T-helper 17 cell (primary cell): ENCODE measurements around the gene COL6A2. TPM values are rescaled to one million over a fixed set of nuclear protein-coding genes. Genes with fewer than 3 reads are reported as not detected.
"Not testable (repeated sequence)": the region's sequence is repeated elsewhere in the genome, so short reads cannot be mapped to it uniquely, and the experiment has no call there.

Source experiments
- ATAC-seq: fragments of 150-1000 bp; cut with Tn5 transposase; 2 replicates; pipeline ENCODE4 v1.10.0; 2021; ENCODE audit warnings: mild to moderate bottlenecking, moderate library complexity
- DNase-seq, 3 donors: peaks; one replicate each; pipeline versions ENCODE4 v3.0.0 to v3.0.0-alpha.2; 2020 to 2021
- H3K9me3 ChIP-seq: one replicate; pipeline ENCODE4 v1.7.0; 2013; ENCODE audit warnings: low read length, mild to moderate bottlenecking; ENCODE audit not compliant: control insufficient read depth, poor library complexity, severe bottlenecking
- H3K27ac Mint-ChIP-seq: one replicate; pipeline ENCODE4 v1.8.0; 2022; ENCODE audit warnings: mild to moderate bottlenecking, moderate library complexity, mixed read lengths
- H3K27me3 Mint-ChIP-seq: one replicate; pipeline ENCODE4 v1.8.0; 2022; ENCODE audit warnings: mixed read lengths
- H3K36me3 Mint-ChIP-seq: one replicate; pipeline ENCODE4 v1.8.0; 2022; ENCODE audit warnings: low read depth, mixed read lengths
- H3K4me1 Mint-ChIP-seq: one replicate; pipeline ENCODE4 v1.8.0; 2022; ENCODE audit warnings: mild to moderate bottlenecking, mixed read lengths
- H3K4me3 Mint-ChIP-seq: one replicate; pipeline ENCODE4 v1.8.0; 2022; ENCODE audit warnings: mild to moderate bottlenecking, moderate library complexity, mixed read lengths
- total RNA-seq, 4 donors: library from RNA in 2 of 4; stranded (reverse) in 2 of 4; gene quantifications; one replicate each; pipeline ENCODE4 v1.2.3 and lab custom pipeline; 2022 to 2026

Gene COL6A2
- total RNA-seq, 2 donors from 2014 or later, result 15.1 to 19.8 TPM

DNA sequence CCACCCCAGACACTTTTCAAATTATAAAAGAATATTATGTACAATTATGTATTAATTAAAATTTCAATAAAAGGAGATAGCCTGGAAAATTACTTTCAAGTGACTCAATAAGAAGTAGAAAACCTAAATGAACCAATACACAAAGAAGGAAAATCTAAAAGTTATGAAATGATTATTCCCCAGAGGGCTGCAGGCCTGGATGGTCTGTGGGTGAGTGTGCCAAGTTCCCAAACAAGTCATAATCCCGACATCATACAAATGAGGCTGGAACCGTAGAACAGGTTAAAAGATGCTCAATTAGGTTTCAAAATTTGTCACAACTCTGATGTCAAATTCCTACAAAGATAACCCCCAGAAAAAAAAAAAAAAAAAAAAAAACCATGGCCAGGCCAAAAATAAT, 73.7 kb downstream of the COL6A2 start:
- H3K36me3 Mint-ChIP-seq, result peaks cover 3% of the 10 kb centered on the region
- ATAC-seq, result no peak

DNA sequence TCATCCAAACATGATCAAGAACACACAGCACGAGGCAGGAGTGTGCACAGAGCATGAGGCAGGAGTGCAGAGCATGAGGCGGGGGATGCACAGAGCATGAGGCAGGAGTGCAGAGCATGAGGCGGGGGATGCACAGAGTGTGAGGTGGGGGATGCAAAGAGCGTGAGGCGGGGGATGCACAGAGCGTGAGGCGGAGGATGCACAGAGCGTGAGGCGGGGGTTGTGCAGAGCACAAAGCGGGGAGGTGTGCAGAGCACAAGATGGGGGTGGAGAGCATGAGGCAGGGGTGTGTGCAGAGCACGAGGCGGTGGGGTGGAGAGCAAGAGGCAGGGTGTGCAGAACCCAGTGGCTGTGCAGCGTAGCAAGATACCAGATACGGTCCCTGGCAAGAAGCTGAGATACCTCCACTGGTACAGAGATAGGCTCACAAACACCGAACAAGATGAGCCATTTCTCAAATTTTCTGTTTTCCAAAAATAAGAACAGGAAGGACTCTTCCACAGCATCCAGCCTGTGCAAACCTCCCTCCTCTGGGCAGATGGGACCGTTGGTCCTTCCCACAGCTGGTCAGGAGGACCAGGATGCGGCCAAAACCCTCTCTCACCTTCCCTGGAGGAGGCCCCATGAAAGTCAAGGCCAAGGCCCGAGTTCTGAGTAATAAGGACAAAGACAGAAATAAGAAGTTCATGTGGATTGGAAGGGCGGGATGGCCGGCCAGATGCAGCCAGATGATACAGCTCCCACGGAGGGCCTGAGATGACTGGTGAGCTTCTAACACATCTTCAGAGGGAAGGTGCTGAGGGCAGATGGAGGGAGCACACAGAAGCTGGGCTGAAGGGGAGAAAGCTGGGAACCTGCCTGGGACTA, 74.3 kb downstream of the COL6A2 start:
- ATAC-seq (no peak), DNase-seq (no peak)
- Mint-ChIP-seq H3K4me1 (no peaks in the 10 kb centered on the region), H3K36me3 (peaks cover 3% of the 10 kb centered on the region), H3K4me3 (no peak overlapping the region), H3K27ac (no peak overlapping the region), H3K27me3 (no peaks in the 10 kb centered on the region)
- no peaks in the 10 kb centered on the region for H3K9me3 ChIP-seq

More for the DNA sequence above, 73.7 kb downstream of the COL6A2 start:
- H3K4me1 Mint-ChIP-seq, result no peaks in the 10 kb centered on the region
- H3K27ac Mint-ChIP-seq, result no peak overlapping the region
- H3K9me3 ChIP-seq, result no peaks in the 10 kb centered on the region
- no peaks in the 10 kb centered on the region for H3K27me3 Mint-ChIP-seq
- no peak for DNase-seq
- H3K4me3 Mint-ChIP-seq, result no peak overlapping the region

DNA sequence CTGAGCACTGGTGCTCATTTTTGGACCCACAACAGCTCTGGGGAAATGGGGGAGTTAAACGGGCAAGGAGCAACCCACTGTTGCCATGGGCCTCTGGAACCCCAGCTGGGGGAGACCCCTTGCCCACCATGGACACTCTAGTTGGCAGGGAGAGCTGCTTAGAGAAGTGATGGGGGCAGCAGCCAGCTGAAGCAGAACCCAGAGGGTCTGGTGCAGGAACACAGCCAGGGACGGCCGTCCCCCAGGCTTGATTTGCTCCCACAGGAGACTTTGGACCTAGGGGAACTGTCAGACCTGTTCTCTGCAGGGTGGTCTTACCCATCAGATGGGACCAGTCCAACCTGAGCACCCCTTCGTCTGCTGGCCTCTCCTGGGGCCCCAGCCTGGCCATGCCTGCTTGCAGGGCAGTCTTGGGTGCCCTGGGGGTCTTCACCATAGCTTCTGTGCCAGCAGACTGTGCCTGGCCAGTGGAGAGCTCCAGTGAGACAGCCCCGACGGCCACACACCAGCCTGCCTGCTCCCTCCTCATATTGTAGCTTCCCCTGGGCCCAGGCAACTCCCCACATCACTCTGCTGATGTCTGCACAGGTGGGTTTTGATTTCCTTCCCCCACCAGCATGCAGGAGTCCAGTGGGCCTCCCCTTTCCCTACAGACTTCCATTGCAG, 75.1 kb downstream of the COL6A2 start:
- Mint-ChIP-seq H3K27me3 (no peaks in the 10 kb centered on the region), H3K4me1 (no peaks in the 10 kb centered on the region), H3K36me3 (peaks cover 3% of the 10 kb centered on the region), H3K4me3 (no peak overlapping the region), H3K27ac (no peak overlapping the region)
- DNase-seq (no peak), ATAC-seq (no peak)
- H3K9me3 ChIP-seq, result no peaks in the 10 kb centered on the region

DNA sequence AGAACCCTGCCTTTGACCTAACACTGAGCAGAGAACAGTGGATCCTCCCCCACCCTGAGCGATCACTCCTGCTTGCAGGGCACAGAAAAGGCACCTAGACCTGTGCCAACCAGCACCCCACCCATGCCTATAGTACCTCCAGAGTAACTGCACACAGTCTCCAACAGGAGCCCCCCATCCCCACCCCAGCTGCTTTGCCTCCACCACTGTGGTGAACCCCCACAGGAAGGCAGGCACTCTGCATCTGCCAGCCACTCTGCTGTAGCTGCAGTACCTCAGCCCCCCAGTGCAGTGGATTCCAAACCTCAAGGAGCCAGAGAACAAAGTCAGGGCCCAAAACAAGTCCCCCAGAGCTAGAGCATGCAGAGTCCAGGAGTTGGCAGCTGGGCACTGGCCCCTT, 75.7 kb downstream of the COL6A2 start:
- H3K27me3 Mint-ChIP-seq, result no peaks in the 10 kb centered on the region
- ATAC-seq (no peak), DNase-seq (no peak)
- no peak overlapping the region for H3K27ac Mint-ChIP-seq
- H3K4me1 Mint-ChIP-seq, result no peaks in the 10 kb centered on the region
- no peak overlapping the region for H3K4me3 Mint-ChIP-seq
- H3K9me3 ChIP-seq, result no peaks in the 10 kb centered on the region
- H3K36me3 Mint-ChIP-seq, result peaks cover 3% of the 10 kb centered on the region

DNA sequence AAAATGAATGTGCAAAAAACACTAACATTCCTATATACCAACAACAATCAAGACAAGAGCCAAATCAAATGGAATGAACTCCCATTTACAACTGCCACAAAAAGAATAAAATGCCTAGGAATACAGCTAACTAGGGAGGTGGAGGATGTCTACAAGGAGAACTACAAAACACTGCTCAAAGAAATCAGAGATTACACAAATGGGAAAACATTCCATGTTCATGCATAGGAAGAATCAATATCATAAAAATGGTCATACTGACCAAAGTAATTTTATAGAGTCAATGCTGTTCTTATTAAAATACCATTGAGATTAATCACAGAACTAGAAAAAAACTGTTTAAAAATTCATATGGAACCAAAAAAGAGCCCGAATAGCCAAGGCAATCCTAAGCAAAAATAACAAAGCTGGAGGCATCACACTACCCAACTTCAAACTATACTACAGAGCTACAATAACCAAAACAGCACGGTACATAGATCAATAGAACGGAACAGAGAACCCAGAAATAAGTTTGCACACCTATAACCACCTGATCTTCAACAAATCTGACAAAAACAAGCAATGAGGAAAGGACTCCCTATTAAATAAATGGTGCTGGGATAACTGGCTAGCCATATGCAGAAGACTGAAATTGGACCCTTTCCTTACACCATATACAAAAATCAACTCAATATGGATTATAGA, 78.7 kb downstream of the COL6A2 start:
- not testable (repeated sequence) for H3K36me3 Mint-ChIP-seq, H3K9me3 ChIP-seq, H3K27me3 Mint-ChIP-seq, H3K4me1 Mint-ChIP-seq, ATAC-seq, H3K27ac Mint-ChIP-seq, H3K4me3 Mint-ChIP-seq, DNase-seq

- no peaks in the 10 kb centered on the region for H3K4me1 Mint-ChIP-seq
- H3K36me3 Mint-ChIP-seq, result no peaks in the 10 kb centered on the region
- H3K9me3 ChIP-seq, result no peaks in the 10 kb centered on the region
- DNase-seq (no peak), ATAC-seq (no peak)
- H3K4me3 Mint-ChIP-seq, result no peak overlapping the region
- H3K27me3 Mint-ChIP-seq, result no peaks in the 10 kb centered on the region
- no peak overlapping the region for H3K27ac Mint-ChIP-seq
These were observed 81.0 kb downstream of the COL6A2 start for GRCh38 chr21:46178961-46179360.

Other genes with a start within 250 kb of the COL6A2 start
- gene COL6A1, start 116.3 kb upstream of the COL6A2 start, total RNA-seq, result 1 to 10 TPM; 3.2 to 4.6 TPM
- gene FTCD, start 57.5 kb downstream of the COL6A2 start, total RNA-seq, result 1 to 10 TPM in 1 of 2 donors, not detected in 1; 1.1 TPM
- gene SPATC1L, start 86.3 kb downstream of the COL6A2 start, total RNA-seq, result 1 to 10 TPM; 2.6 to 3.1 TPM
- 10 to 100 TPM; 31.1 to 36.8 TPM for gene LSS, start 130.7 kb downstream of the COL6A2 start, total RNA-seq
- gene MCM3AP, start 187.5 kb downstream of the COL6A2 start, total RNA-seq, result 100 to 1,000 TPM; 114 to 120 TPM
- 10 to 100 TPM in 1 of 2 donors, 1 to 10 TPM in 1; 5.2 to 11.2 TPM for gene YBEY, start 188.2 kb downstream of the COL6A2 start, total RNA-seq
- 1 to 10 TPM; 3.2 to 5.9 TPM for gene C21orf58, start 225.8 kb downstream of the COL6A2 start, total RNA-seq
- 10 to 100 TPM; 53.5 to 59.5 TPM for gene PCNT, start 226.0 kb downstream of the COL6A2 start, total RNA-seq